MCF 10A (cell line): ENCODE data around the gene SPATA1. TPM values are rescaled to one million over a fixed set of nuclear protein-coding genes. Genes with fewer than 3 reads are reported as not detected.

ENCODE experiments used
- BruUV-seq: library from RNA; stranded (reverse); fragments of 400-500 nt; replicated peaks from 2 replicates; lab custom pipeline; 2021; lab: Mats Ljungman, UMichigan
- CTCF ChIA-PET: fragments of 300-600 bp; sonication (Branson Sonifier 250); formaldehyde crosslinking; extraction: SDS; loops from one replicate; lab custom pipeline; 2021; ENCODE audit warnings: antibody characterized with exemption, inconsistent platforms; lab: Yijun Ruan, JAX
- POLR2A ChIA-PET: fragments of 300-600, 350-650 bp; sonication (Branson Sonifier 250); formaldehyde crosslinking; extraction: SDS; loops from one replicate; lab custom pipeline; 2020; ENCODE audit warnings: antibody characterized with exemption, inconsistent platforms; lab: Yijun Ruan, JAX
- DNase-seq: peaks from one replicate; pipeline ENCODE4 v3.0.0-alpha.2; 2018; ENCODE audit not compliant: unreplicated experiment
- H3K27ac Mint-ChIP-seq: one replicate; pipeline ENCODE4 v1.8.0; 2022; ENCODE audit warnings: mild to moderate bottlenecking, low read depth, mixed read lengths; ENCODE audit not compliant: unreplicated experiment
- H3K27me3 Mint-ChIP-seq: one replicate; pipeline ENCODE4 v1.8.0; 2022; ENCODE audit warnings: mixed read lengths; ENCODE audit not compliant: insufficient read depth, unreplicated experiment
- H3K36me3 Mint-ChIP-seq: one replicate; pipeline ENCODE4 v1.8.0; 2022; ENCODE audit warnings: mild to moderate bottlenecking, moderate library complexity, mixed read lengths; ENCODE audit not compliant: insufficient read depth, unreplicated experiment
- H3K4me1 Mint-ChIP-seq: one replicate; pipeline ENCODE4 v1.8.0; 2022; ENCODE audit warnings: mixed read lengths; ENCODE audit not compliant: insufficient read depth, unreplicated experiment
- H3K4me3 Mint-ChIP-seq: one replicate; pipeline ENCODE4 v1.8.0; 2022; ENCODE audit warnings: mild to moderate bottlenecking, moderate library complexity, mixed read lengths; ENCODE audit not compliant: unreplicated experiment
- H3K9me3 Mint-ChIP-seq: one replicate; pipeline ENCODE4 v1.8.0; 2022; ENCODE audit warnings: mixed read lengths; ENCODE audit not compliant: unreplicated experiment
- CTCF ChIP-seq: fragments of 200-600 bp; IDR thresholded peaks from one replicate; pipeline ENCODE4 v1.8.0; 2022; ENCODE audit warnings: antibody characterized with exemption, mild to moderate bottlenecking; ENCODE audit not compliant: unreplicated experiment
- intact Hi-C: fragments of 100-400 bp; cut with micrococcal nuclease; formaldehyde crosslinking; loops from 2 replicates; pipeline ENCODE4 v1.14.1; 2022
- total RNA-seq: library from RNA; stranded (reverse); gene quantifications from 2 replicates; pipeline ENCODE4 v1.2.3, GENCODE V29; 2022

Gene SPATA1
- total RNA-seq, 1 experiment from 2014 or later, result 1.0 TPM

GRCh38 chr1:84550826-84551225 is 44.6 kb downstream of the SPATA1 start:
- H3K4me3 Mint-ChIP-seq, result no peak overlapping the region
- POLR2A ChIA-PET, result interaction anchor here (0.6 to 2.9 kb wide), 7 partner anchors 9 to 708 kb away, joined by 3 to 20 read pairs (median 4); partner anchors contain the start of genes CTBS, GNG5 and SPATA1
- no peaks in the 10 kb centered on the region for H3K27me3 Mint-ChIP-seq
- no peaks in the 10 kb centered on the region for H3K9me3 Mint-ChIP-seq
- no TSS peak for BruUV-seq
- no peaks in the 10 kb centered on the region for H3K4me1 Mint-ChIP-seq
- H3K36me3 Mint-ChIP-seq, result peaks cover 15% of the 10 kb centered on the region
- no peak overlapping the region for H3K27ac Mint-ChIP-seq
- CTCF ChIA-PET, result interaction anchor here (0.7 to 1.1 kb wide), 4 partner anchors 39 to 310 kb away, joined by 3 to 4 read pairs (median 4); no protein-coding TSS in a partner anchor
- intact Hi-C loops, result no loop called here
- no peak for DNase-seq
- no peak for TF ChIP-seq CTCF

- peaks cover 26% of the 10 kb centered on the region for H3K36me3 Mint-ChIP-seq
- CTCF ChIA-PET, result interaction anchor here (0.6 to 1.1 kb wide), 4 partner anchors 44 to 135 kb away, joined by 3 to 4 read pairs (median 4); no protein-coding TSS in a partner anchor
These were observed 63.0 kb downstream of the SPATA1 start for GRCh38 chr1:84569216-84569615.

GRCh38 chr1:84570436-84571149 is 64.4 kb downstream of the SPATA1 start:
- H3K27ac Mint-ChIP-seq, result peak overlapping the region; percentile 13
- ChIA-PET CTCF (no interaction called here), POLR2A (interaction anchor here (5.4 kb wide), 1 partner anchor 65 kb away, joined by 104 read pairs; the partner anchor contains the start of genes GNG5 and SPATA1)
- no peaks in the 10 kb centered on the region for H3K27me3 Mint-ChIP-seq
- BruUV-seq, result no TSS peak
- peaks cover 36% of the 10 kb centered on the region for H3K4me1 Mint-ChIP-seq
- H3K4me3 Mint-ChIP-seq, result no peak overlapping the region
- intact Hi-C loops, result no loop called here
- peak; percentile 24 for DNase-seq
- TF ChIP-seq CTCF, result no peak
- peaks cover 26% of the 10 kb centered on the region for H3K36me3 Mint-ChIP-seq
- no peaks in the 10 kb centered on the region for H3K9me3 Mint-ChIP-seq

More at GRCh38 chr1:84569216-84569615, 63.0 kb downstream of the SPATA1 start:
- no peak for TF ChIP-seq CTCF
- no peaks in the 10 kb centered on the region for H3K27me3 Mint-ChIP-seq
- peaks cover 24% of the 10 kb centered on the region for H3K4me1 Mint-ChIP-seq
- no TSS peak for BruUV-seq
- H3K4me3 Mint-ChIP-seq, result no peak overlapping the region
- POLR2A ChIA-PET, result no interaction called here
- DNase-seq, result no peak
- intact Hi-C loops, result no loop called here
- H3K9me3 Mint-ChIP-seq, result no peaks in the 10 kb centered on the region
- no peak overlapping the region for H3K27ac Mint-ChIP-seq

- ChIA-PET CTCF (no interaction called here), POLR2A (interaction anchor here (4.9 to 5.4 kb wide), 2 partner anchors 33 to 66 kb away, joined by 61 to 104 read pairs; partner anchors contain the start of genes GNG5 and SPATA1)
- Mint-ChIP-seq H3K27me3 (no peaks in the 10 kb centered on the region), H3K4me1 (peaks cover 36% of the 10 kb centered on the region), H3K36me3 (peaks cover 26% of the 10 kb centered on the region), H3K9me3 (no peaks in the 10 kb centered on the region), H3K4me3 (no peak overlapping the region), H3K27ac (peak overlapping the region; percentile 13)
- DNase-seq, result peak; percentile 33
- BruUV-seq, result no TSS peak
- TF ChIP-seq CTCF, result no peak
- intact Hi-C loops, result no loop called here
These were observed 65.0 kb downstream of the SPATA1 start for GRCh38 chr1:84571150-84571535.
